ENCODE measurements around the gene LUC7L3. TPM values are rescaled to one million over a fixed set of nuclear protein-coding genes. Genes with fewer than 3 reads are reported as not detected.

Gene LUC7L3
- total RNA-seq, 4 donors from 2014 or later = 31.6 to 70.2 (median 51.6) TPM

GRCh38 chr17:50792132-50792531 is 72.7 kb downstream of the LUC7L3 start:
- no peak for DNase-seq (ENCODE audit: low spot score in 2 of 2)
- no peak overlapping the region for H3K4me3 ChIP-seq (ENCODE audit: low read depth, poor library complexity, severe bottlenecking)
- intact Hi-C loops (cut with DNase I; ENCODE audit: low total_unique reads) = no loop called here
- 86 to 87% methylated on average over 7 of the region's 7 CpGs for WGBS, 2 donors
- TF ChIP-seq POLR2A (IDR thresholded peaks at IDR 0.05) (no peak), CTCF (IDR thresholded peaks at IDR 0.05) (no peak)

- TF ChIP-seq POLR2A (IDR thresholded peaks at IDR 0.05) (no peak), CTCF (IDR thresholded peaks at IDR 0.05) (no peak)
- DNase-seq (ENCODE audit: low spot score in 2 of 2) = no peak
Observed at GRCh38 chr17:50793007-50793406, 73.6 kb downstream of the LUC7L3 start.

GRCh38 chr17:50794361-50794760 is 75.0 kb downstream of the LUC7L3 start:
- DNase-seq (ENCODE audit: low spot score in 2 of 2) = no peak
- intact Hi-C loops (cut with DNase I; ENCODE audit: low total_unique reads) = no loop called here
- H3K4me3 ChIP-seq (ENCODE audit: low read depth, poor library complexity, severe bottlenecking) = no peak overlapping the region
- 90 to 94% methylated on average over 6 of the region's 6 CpGs for WGBS, 2 donors
- TF ChIP-seq POLR2A (IDR thresholded peaks at IDR 0.05) (no peak), CTCF (IDR thresholded peaks at IDR 0.05) (no peak)

More at GRCh38 chr17:50793007-50793406, 73.6 kb downstream of the LUC7L3 start:
- no peak overlapping the region for H3K4me3 ChIP-seq (ENCODE audit: low read depth, poor library complexity, severe bottlenecking)
- 87 to 95% methylated on average over 8 of the region's 8 CpGs for WGBS, 2 donors
- intact Hi-C loops (cut with DNase I; ENCODE audit: low total_unique reads) = no loop called here

GRCh38 chr17:50797135-50797810 is 77.9 kb downstream of the LUC7L3 start:
- DNase-seq (ENCODE audit: low spot score in 2 of 2) = no peak
- WGBS, 2 donors = 44 to 52% methylated on average over 11 of the region's 11 CpGs
- intact Hi-C loops (cut with DNase I; ENCODE audit: low total_unique reads) = no loop called here
- no peak overlapping the region for H3K4me3 ChIP-seq (ENCODE audit: low read depth, poor library complexity, severe bottlenecking)
- TF ChIP-seq POLR2A (IDR thresholded peaks at IDR 0.05) = no peak
- no peak for TF ChIP-seq CTCF (IDR thresholded peaks at IDR 0.05)

- peak; percentile 48 to 84 for DNase-seq (ENCODE audit: low spot score in 2 of 2)
- 64 to 65% methylated on average over 17 to 19 of the region's 19 CpGs for WGBS, 2 donors
- intact Hi-C loops (cut with DNase I; ENCODE audit: low total_unique reads) = no loop called here
- no peak overlapping the region for H3K4me3 ChIP-seq (ENCODE audit: low read depth, poor library complexity, severe bottlenecking)
- no peak for TF ChIP-seq CTCF (IDR thresholded peaks at IDR 0.05)
- no peak for TF ChIP-seq POLR2A (IDR thresholded peaks at IDR 0.05)
Observed at GRCh38 chr17:50798424-50799288, 79.3 kb downstream of the LUC7L3 start.

Measured in lower leg skin (tissue), 4 donors.